HEK293T (cell line): ENCODE results near the gene MARK4.

ENCODE experiments used
- ARNT ChIP-seq: fragments of 450-650 bp; IDR thresholded peaks from 2 replicates; pipeline ENCODE4 v1.6.1; 2017; ENCODE audit warnings: mild to moderate bottlenecking
- ELF4 ChIP-seq: fragments of 450-650 bp; IDR thresholded peaks from 2 replicates; pipeline ENCODE4 v1.6.1; 2017; ENCODE audit warnings: antibody characterized with exemption
- HDGF ChIP-seq: fragments of 450-650 bp; IDR thresholded peaks from 2 replicates; pipeline ENCODE4 v1.6.1; 2017; ENCODE audit warnings: antibody characterized with exemption, borderline replicate concordance
- L3MBTL2 ChIP-seq: fragments of 450-650 bp; conservative IDR thresholded peaks from 2 replicates; pipeline ENCODE4 v1.6.1; 2016; ENCODE audit warnings: mild to moderate bottlenecking
- LEF1 ChIP-seq: fragments of 450-650 bp; IDR thresholded peaks from 2 replicates; pipeline ENCODE4 v1.6.1; 2017; ENCODE audit warnings: mild to moderate bottlenecking, borderline replicate concordance
- SP1 ChIP-seq: fragments of 450-650 bp; IDR thresholded peaks from 2 replicates; pipeline ENCODE4 v1.6.1; 2017
- SUZ12 ChIP-seq: fragments of 450-650 bp; IDR thresholded peaks from 2 replicates; pipeline ENCODE4 v1.6.1; 2016; ENCODE audit warnings: mild to moderate bottlenecking
- TARDBP ChIP-seq: fragments of 450-650 bp; IDR thresholded peaks from 2 replicates; pipeline ENCODE4 v1.6.1; 2016

- TF ChIP-seq TARDBP (no peak), ELF4 (no peak), L3MBTL2 (no peak), ARNT (no peak), SUZ12 (no peak), SP1 (no peak), LEF1 (no peak), HDGF (no peak)
Measured at GRCh38 chr19:45305421-45305820, 54.4 kb downstream of the MARK4 start.
